NCI-H2029 (cell line): ENCODE results near the gene PASK.

Source experiments
- DNase-seq: peaks from one replicate; lab custom pipeline; 2025; lab: John Stamatoyannopoulos, UW

The PASK gene

GRCh38 chr2:241180495-241180894 lies 31.2 kb upstream of the PASK start:
- no peak for DNase-seq

- no peak for DNase-seq
Observed at GRCh38 chr2:241179899-241180298, 30.6 kb upstream of the PASK start.

- DNase-seq: no peak
Observed at GRCh38 chr2:241178961-241179360, 29.7 kb upstream of the PASK start.

GRCh38 chr2:241177526-241178334 lies 28.5 kb upstream of the PASK start:
- DNase-seq: no peak

- no peak for DNase-seq
Observed at GRCh38 chr2:241173557-241173956, 24.3 kb upstream of the PASK start.

- no peak for DNase-seq
Observed at GRCh38 chr2:241168366-241168765, 19.1 kb upstream of the PASK start.

GRCh38 chr2:241163601-241164118 lies 14.4 kb upstream of the PASK start:
- DNase-seq: no peak

GRCh38 chr2:241161646-241162281 lies 12.5 kb upstream of the PASK start:
- DNase-seq: peak; percentile 72

GRCh38 chr2:241160318-241160717 lies 11.0 kb upstream of the PASK start:
- no peak for DNase-seq

- no peak for DNase-seq
Observed at GRCh38 chr2:241159116-241159515, 9.8 kb upstream of the PASK start.

GRCh38 chr2:241158546-241158900 lies 9.3 kb upstream of the PASK start:
- DNase-seq: no peak

GRCh38 chr2:241157841-241158545 lies 8.7 kb upstream of the PASK start:
- DNase-seq: no peak

- DNase-seq: peak; percentile 35
Observed at GRCh38 chr2:241156971-241157441, 7.7 kb upstream of the PASK start.

- no peak for DNase-seq
Observed at GRCh38 chr2:241155936-241156335, 6.7 kb upstream of the PASK start.

GRCh38 chr2:241154915-241155314 lies 5.6 kb upstream of the PASK start:
- DNase-seq: no peak

- DNase-seq: no peak
Observed at GRCh38 chr2:241153616-241154015, 4.3 kb upstream of the PASK start.

- DNase-seq: no peak
Observed at GRCh38 chr2:241151934-241152660, 2.8 kb upstream of the PASK start.

GRCh38 chr2:241150660-241151530 lies 1.6 kb upstream of the PASK start:
- no peak for DNase-seq

- DNase-seq: peak; percentile 90
Observed at GRCh38 chr2:241149925-241150659, 820 bp upstream of the PASK start, which contains the start of gene PPP1R7. PPP1R7 (plus strand) TSS chr2:241150467; CDS start chr2:241150496, 29 bp downstream.

GRCh38 chr2:241149675-241149924 lies 328 bp upstream of the PASK start:
- DNase-seq: no peak

- DNase-seq: no peak
Observed at GRCh38 chr2:241148239-241148638, 1.0 kb downstream of the PASK start.
